ENCODE results near the gene GSTO1.

Gene GSTO1

GRCh38 chr10:104307576-104308438 lies 53.1 kb downstream of the GSTO1 start:
- DNase-seq, result no peak

- DNase-seq, result no peak
Observed at GRCh38 chr10:104308439-104308903, 53.8 kb downstream of the GSTO1 start.

GRCh38 chr10:104309980-104310978 lies 55.6 kb downstream of the GSTO1 start:
- DNase-seq, result no peak

GRCh38 chr10:104311184-104311720 lies 56.6 kb downstream of the GSTO1 start:
- DNase-seq, result no peak

GRCh38 chr10:104314591-104315485 lies 60.1 kb downstream of the GSTO1 start:
- DNase-seq, result peak; percentile 18

- DNase-seq, result peak; percentile 12
Observed at GRCh38 chr10:104315486-104315921, 60.8 kb downstream of the GSTO1 start.

- DNase-seq, result peak; percentile 11
Observed at GRCh38 chr10:104316321-104317099, 61.8 kb downstream of the GSTO1 start.
